Stimulated activated CD8-positive, alpha-beta memory T cell treated with anti-CD3 and anti-CD28 coated beads, Interleukin-4, amount 100 ng/mL, for 1 hour (primary cell): ENCODE data around the gene WTIP.
A peak's percentile ranks its signal among the peaks of the same experiment; 100 is the strongest.
"Not testable (repeated sequence)": the region's sequence is repeated elsewhere in the genome, so short reads cannot be mapped to it uniquely, and the experiment has no call there.

Source experiments
- DNase-seq, 2 donors: peaks; one replicate each; pipeline ENCODE4 v3.0.0-alpha.2; 2020; ENCODE audit warnings: low read depth in 2 of 2, low spot score in 1 of 2

Gene WTIP

GRCh38 chr19:34478496-34478895 lies 3.1 kb upstream of the WTIP start:
- DNase-seq = not testable (repeated sequence)

- no peak for DNase-seq
These were observed 2.2 kb upstream of the WTIP start for GRCh38 chr19:34479396-34479795.

- no peak for DNase-seq
These were observed 1.1 kb upstream of the WTIP start for GRCh38 chr19:34480491-34480890.

DNA sequence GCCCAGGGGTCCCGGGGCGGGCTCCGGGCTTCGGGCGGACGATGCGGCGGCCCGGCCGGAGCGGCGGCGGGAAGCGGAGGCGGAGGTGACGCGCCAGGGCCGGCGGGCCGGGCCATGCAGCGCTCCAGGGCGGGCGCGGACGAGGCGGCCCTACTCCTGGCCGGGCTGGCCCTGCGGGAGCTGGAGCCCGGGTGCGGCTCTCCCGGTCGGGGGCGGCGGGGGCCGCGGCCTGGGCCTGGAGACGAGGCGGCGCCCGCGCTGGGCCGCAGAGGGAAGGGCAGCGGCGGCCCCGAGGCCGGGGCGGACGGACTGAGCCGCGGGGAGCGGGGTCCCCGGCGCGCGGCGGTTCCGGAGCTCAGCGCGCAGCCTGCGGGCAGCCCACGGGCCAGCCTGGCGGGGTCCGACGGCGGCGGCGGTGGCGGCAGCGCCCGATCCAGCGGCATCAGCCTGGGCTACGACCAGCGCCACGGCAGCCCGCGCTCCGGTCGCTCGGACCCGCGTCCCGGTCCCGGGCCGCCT lies 362 bp downstream of the WTIP start:
- no peak for DNase-seq

DNA sequence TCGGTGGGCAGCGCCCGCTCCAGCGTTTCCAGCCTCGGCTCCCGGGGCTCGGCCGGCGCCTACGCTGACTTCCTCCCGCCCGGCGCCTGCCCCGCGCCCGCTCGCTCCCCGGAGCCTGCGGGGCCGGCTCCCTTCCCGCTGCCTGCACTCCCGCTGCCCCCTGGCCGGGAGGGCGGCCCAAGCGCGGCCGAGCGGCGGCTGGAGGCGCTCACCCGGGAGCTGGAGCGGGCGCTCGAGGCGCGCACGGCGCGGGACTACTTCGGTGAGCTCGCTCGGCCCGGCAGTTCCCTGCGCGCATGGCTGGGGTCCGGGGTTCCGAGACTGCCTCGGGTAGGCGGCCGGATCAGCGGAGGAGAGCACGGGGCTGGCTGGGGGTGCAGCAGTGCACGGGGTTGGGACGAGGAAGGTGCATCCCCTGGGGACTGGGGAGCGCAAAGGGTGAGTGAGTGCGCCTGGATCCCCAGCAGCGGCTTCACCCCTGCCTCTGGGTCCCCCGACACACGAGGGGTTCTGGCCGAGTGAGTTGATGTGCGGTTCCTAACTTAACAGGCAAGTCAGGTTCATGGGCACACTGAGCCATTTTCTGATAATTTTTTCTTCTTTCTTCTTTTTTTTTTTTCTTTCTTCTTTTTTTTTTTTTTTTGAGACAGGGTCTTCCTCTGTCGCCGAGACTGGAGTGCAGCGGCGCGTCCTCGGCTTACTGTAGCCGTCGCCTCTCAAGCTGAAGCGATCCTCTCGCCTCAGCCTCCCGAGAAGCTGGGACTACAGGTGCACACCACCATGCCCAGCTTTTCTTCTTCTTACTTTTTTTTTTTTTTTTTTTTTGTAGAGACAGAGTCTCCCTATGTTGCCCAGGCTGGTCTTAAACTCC lies 1.1 kb downstream of the WTIP start:
- no peak for DNase-seq

DNA sequence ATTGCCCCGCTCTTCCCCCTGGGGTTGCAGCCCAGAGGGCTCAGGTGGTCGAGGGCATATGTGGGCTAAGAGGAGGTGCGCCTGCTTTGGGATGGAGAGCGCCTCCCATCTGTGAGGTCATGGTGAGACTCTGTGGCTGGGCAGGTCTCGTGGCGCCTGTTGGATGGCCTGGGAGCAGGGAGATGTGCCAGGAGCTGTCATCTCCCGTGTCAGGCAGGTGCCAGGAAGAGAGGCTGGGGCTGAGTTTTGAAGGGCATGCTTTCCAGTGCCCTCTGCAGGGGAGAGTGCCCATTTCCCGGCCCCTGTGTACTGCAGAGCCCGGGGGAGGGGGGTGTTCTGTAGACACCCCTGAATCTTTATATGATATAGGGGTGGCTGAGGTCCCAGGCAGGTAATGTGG lies 2.8 kb downstream of the WTIP start:
- no peak for DNase-seq

DNA sequence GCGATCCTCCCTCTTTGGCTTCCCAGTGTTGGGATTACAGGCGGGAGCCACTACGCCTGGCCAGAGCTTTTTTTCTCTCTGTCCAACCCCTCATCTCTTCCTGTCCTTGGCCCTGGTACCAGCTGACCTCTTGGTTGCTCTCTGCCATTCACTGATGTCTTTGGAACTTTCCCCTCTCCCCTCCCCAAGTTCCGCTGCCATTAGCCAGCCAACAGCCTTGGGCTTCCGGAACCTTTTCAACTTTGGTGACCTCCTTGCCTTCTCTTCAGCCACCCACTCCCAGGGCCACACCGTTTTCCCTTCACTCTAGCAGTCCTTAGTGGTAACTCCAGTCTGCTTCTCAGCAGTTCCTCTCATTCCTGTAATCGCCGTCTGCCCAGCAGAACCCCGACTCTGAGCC lies 4.3 kb downstream of the WTIP start:
- no peak for DNase-seq

GRCh38 chr19:34487651-34488051 lies 6.1 kb downstream of the WTIP start:
- DNase-seq = no peak

GRCh38 chr19:34489175-34489574 lies 7.6 kb downstream of the WTIP start:
- DNase-seq = no peak

- no peak for DNase-seq
These were observed 8.7 kb downstream of the WTIP start for GRCh38 chr19:34490141-34490766.

DNA sequence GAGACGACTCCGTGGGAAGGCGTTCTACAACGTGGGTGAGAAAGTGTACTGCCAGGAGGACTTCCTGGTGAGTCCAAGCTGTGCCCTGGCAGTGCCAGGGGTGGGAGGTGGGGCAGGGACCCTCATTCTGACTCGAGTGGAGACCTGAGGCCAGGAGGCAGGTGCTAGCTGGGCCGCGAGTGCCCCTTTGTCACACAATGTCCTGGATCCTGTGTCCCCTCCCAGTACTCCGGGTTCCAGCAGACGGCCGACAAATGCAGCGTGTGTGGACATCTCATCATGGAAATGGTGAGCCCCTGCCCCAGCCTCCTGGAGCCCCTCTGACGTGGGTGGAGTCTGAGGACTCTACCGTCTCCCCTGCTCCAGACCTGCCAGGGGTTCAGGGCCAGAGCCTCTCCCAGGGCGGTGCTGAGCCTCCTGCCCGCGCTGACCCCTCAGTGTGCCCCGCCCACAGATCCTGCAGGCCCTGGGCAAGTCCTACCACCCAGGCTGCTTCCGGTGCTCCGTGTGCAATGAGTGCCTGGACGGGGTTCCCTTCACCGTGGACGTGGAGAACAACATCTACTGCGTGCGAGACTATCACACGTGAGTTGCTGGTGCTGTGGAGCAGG lies 11.6 kb downstream of the WTIP start:
- DNase-seq = no peak

DNA sequence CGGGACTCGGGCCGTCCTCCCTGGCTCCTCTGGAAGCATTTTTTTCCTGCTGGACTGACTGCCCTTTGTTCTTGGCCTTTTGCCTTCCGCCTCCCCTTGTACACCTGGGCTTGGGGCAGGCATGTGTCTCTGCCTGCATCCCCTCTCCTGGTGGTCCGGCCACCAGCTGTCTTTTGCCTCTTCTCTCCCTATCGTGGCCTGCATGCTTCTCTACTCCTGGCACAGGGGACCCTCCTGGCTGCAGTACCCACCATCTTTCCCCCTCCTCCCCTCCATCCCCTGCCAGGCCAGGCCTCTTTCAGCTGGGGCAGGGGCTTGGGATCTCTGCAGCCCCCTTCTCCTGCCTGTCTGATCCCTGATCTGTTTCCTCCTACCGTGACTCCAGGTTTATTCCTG lies 12.1 kb downstream of the WTIP start:
- DNase-seq = no peak

- DNase-seq = no peak
These were observed 13.0 kb downstream of the WTIP start for GRCh38 chr19:34494601-34495000.

- no peak for DNase-seq
These were observed 13.9 kb downstream of the WTIP start for GRCh38 chr19:34495416-34495815.

DNA sequence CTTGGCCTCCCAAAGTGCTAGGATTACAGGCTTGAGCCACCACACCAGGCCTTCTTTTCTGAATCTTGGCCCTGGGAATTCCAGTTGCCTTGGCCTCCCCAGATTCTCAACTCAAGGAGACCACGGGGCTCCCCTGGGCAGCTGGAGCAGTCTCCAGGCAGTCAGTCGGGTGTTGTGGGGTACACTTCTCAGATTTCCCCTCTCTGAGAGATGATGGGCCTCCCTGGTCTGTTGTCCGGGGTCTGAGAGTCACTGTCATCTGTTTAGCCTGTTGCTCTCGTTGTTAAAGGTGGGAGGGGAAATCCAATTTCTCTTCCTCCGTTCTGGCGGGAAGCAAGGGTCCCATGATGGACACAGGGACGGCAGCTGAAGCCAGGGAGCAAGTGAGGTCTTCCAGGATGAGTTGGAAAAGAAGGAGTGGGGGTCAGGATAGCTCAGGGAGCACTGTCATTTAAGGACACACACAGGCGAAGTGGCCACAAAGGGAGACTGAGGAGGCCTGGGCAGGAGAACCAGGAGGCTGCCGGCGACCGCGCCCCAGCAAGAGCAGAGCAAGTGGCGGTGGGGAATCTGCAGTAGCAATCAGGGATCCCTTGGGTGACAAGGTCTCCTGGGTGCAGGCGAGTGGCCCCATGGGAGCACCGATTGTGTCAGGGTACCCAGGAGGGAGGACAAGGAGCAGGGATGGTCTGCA lies 15.7 kb downstream of the WTIP start:
- no peak for DNase-seq

- DNase-seq = no peak
These were observed 17.7 kb downstream of the WTIP start for GRCh38 chr19:34499155-34499834.

DNA sequence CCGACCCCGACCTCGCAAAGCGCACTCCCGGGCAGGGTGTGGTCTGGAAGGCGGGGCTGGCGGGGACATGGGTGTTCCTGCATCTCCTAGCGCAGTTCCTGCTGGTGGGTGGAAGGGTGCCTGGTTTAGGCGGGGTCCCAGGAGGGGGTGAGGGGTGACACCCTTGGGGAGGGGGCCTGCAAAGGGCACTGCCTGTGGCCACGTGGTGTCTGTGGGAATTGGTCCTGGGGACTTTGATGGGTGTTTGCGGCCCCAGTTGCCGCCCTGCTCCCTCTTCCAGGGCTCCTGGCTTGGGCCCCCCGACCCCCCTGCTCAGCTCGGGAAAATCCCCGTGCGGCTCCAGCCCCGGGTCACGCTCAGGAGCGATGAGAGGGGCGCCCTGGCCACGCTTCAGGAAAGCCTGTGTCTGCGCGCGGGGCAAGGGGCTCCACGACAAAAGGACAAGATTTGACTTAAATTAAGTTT lies 19.1 kb downstream of the WTIP start:
- DNase-seq = no peak

DNA sequence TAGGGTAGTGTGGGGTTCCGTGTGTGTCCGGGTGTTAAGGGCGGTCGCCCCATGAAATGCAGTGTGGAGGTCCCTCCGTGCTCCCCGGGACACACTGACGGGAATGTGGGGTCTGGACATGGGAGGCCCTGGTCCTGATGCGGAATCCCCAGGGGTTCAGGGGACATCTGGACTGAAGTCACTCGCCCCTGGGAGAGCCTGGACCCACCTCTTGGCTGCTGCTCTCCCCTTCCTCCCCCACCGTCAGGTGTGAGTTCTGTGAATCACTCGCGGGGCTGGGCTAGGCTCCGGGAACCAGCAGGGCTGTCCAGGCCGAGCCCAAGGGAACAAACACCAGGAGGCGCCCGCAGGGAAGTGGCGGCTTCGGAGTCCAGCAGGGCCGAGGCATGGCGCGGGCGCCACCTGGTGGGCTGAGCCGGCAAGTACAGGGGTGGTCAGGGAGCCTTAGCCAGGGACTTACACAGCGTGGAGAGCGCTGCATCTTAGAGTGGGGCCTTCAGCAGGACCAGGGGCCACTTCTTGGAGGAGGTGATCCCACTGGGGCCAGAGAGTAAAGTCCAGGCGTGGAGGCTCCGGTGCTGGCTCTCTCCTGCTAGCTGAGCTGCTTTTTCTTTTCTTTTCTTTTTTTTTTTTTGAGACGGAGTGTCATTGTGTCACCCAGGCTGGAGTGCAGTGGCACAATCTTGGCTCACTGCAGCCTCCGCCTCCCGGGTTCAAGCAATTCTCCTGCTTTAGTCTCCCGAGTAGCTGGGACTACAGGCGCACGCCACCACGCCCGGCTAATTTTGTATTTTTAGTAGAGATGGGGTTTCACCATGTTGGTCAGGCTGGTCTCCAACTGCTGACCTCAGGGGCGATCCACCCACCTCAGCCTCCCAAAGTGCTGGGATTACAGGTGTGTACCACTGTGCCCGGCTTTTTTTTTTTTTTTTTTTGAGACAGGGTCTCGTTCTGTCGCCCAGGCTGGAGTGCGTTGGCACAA lies 20.1 kb downstream of the WTIP start:
- peak; percentile 58 to 72 for DNase-seq

- no peak for DNase-seq
These were observed 21.2 kb downstream of the WTIP start for GRCh38 chr19:34502582-34503411.
